H1 (cell line): Measurements from ENCODE around the gene INTS7. TPM values are rescaled to one million over a fixed set of nuclear protein-coding genes. Genes with fewer than 3 reads are reported as not detected.

ENCODE experiments used
- MAX ChIP-seq: IDR thresholded peaks from 2 replicates; pipeline ENCODE4 v1.6.1; 2012; ENCODE audit warnings: inconsistent platforms
- polyA plus RNA-seq, 7 experiments: library from polyadenylated mRNA; depleted of rRNA in 3 of 7; stranded (reverse) in 5 of 7; unstranded in 2 of 7; fragments of >200 nt in 5 of 7; fragments of 200-250 nt in 2 of 7; gene quantifications; 1 replicate in 5 of 7; 2 replicates in 1 of 7; 4 replicates in 1 of 7; pipeline versions ENCODE4 v1.2.1 to v1.2.3, GENCODE V29; 2011 to 2013; ENCODE audit warnings: missing spikeins in 2 of 7, mixed read lengths in 2 of 7
- total RNA-seq: library from RNA; stranded (reverse); fragmentation: NEBNext Ultra II Directional; extraction: Animal tissue kit (Norgen Biotek cat#: 25700); gene quantifications from 2 replicates; pipeline ENCODE4 v1.2.1, GENCODE V29; 2021

INTS7 gene
- total and polyA plus RNA-seq, 2 of the 8 experiments (the other 6 are each of a cell fraction or from before 2014, with no cell fraction given), result 15.2 to 22.4 TPM

GRCh38 chr1:211951856-211952255, 83.5 kb downstream of the INTS7 start (continued):
- no peak for TF ChIP-seq MAX
- TF ChIP-seq, all 59 proteins: peak for 0
